ENCODE measurements around the gene MIGA1. TPM values are rescaled to one million over a fixed set of nuclear protein-coding genes. Genes with fewer than 3 reads are reported as not detected.

MIGA1 gene
- total RNA-seq, 4 donors from 2014 or later, result 3.8 to 12.6 (median 7.5) TPM

DNA sequence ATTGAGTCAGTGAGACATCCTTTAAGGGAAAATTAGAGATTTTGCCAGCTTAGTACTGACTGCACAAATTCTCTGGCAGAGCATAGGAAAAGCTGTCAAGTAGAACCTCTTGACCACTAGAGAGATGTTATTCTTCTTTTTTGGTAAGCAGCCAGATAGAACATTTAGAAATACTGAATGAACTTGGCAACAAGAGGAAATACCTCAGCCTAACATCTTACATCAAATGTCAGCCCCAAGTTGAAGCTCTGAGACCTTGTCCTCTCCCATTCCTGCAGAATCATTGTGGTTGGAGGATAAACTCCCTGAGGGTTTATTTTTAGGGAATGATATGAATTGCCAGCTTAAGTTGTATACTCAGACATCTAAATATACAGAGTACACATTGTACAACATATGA is 53.5 kb downstream of the MIGA1 start:
- no peak for DNase-seq
- TF ChIP-seq, protein P1, sequence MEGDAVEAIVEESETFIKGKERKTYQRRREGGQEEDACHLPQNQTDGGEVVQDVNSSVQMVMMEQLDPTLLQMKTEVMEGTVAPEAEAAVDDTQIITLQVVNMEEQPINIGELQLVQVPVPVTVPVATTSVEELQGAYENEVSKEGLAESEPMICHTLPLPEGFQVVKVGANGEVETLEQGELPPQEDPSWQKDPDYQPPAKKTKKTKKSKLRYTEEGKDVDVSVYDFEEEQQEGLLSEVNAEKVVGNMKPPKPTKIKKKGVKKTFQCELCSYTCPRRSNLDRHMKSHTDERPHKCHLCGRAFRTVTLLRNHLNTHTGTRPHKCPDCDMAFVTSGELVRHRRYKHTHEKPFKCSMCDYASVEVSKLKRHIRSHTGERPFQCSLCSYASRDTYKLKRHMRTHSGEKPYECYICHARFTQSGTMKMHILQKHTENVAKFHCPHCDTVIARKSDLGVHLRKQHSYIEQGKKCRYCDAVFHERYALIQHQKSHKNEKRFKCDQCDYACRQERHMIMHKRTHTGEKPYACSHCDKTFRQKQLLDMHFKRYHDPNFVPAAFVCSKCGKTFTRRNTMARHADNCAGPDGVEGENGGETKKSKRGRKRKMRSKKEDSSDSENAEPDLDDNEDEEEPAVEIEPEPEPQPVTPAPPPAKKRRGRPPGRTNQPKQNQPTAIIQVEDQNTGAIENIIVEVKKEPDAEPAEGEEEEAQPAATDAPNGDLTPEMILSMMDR (IDR thresholded peaks at IDR 0.05), result no peak
- TF ChIP-seq POLR2A (IDR thresholded peaks at IDR 0.05), result no peak
- intact Hi-C loops (cut with DNase I), result no loop called here
- Histone ChIP-seq H3K4me1 (peaks cover 0 to 50% (median 14%) of the 10 kb centered on the region in 3 donors), H3K4me3 (no peak overlapping the region), H3K9me3 (no peaks in the 10 kb centered on the region), H3K27me3 (no peaks in the 10 kb centered on the region), H3K36me3 (peaks cover 0 to 12% (median 0%) of the 10 kb centered on the region in 3 donors), H3K27ac (peak overlapping the region in 3 of 4 donors; percentile 77 to 91 (median 86))

DNA sequence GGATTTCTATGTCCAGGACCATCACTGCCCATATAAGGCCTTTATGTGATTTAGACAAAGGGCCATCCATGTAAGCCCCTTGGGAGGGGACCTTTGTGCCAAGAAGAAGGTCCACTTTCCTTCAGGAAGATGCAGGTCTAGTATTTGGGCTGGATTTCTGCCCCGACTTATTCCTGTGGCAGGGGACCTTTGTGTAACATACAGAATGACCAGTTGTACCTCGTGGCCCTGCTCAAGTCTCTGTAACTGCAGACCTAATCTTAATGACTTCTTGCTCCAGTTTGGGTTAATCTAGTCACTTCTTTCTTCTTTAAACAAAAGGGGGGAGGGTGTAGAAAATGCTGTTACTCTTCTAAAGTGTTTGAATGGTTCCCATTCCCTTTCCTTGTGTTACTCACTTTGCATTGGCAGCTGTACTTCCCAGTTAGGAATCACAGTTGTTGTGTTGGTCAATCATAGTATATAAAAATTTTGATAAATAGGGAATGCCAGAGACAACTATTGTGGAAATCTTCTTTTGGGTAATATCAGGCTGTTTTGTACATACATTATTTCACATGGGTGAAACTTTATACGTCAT is 54.2 kb downstream of the MIGA1 start:
- 85 to 91% methylated on average over 3 of the region's 3 CpGs for WGBS, 2 donors

DNA sequence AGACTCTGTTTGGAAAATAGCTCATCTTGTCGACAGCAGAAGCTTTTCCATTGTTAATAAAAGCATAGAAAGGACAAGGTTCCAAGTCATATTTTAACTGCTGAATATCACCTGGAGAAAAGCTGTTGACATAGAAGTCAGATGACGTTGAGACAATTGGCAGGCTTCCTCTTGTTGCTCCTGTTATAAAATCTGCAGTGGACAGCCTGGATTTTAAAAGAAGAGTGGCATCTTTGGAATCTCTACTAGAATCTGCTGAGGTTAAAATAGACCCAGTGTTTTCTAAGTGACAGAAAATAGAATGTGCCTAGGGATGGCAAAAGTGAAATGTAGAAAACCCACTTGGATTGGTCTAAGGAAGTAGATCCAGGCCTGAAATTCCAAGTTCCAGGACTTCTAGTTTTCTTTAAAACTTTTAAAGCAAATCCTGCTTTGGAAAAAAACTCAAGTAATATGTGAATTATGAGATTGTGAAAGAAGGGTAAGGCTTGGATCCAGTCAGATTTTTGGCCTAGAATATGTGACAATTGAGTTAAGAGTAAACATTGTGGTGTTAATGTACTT is 55.4 kb downstream of the MIGA1 start:
- TF ChIP-seq, protein P1 (IDR thresholded peaks at IDR 0.05), result no peak
- TF ChIP-seq POLR2A (IDR thresholded peaks at IDR 0.05), result no peak
- H3K4me1 ChIP-seq, result peaks cover 0 to 50% (median 14%) of the 10 kb centered on the region in 3 donors
- 35 to 50% methylated on average over 2 of the region's 2 CpGs for WGBS, 2 donors

More for the DNA sequence above, 54.2 kb downstream of the MIGA1 start:
- H3K36me3 ChIP-seq, result peaks cover 0 to 12% (median 0%) of the 10 kb centered on the region in 3 donors
- no peaks in the 10 kb centered on the region for H3K9me3 ChIP-seq
- H3K27me3 ChIP-seq, result no peaks in the 10 kb centered on the region
- no peak for DNase-seq
- intact Hi-C loops (cut with DNase I), result no loop called here
- H3K4me1 ChIP-seq, result peaks cover 0 to 50% (median 14%) of the 10 kb centered on the region in 3 donors
- no peak overlapping the region for H3K4me3 ChIP-seq
- H3K27ac ChIP-seq, result peak overlapping the region; percentile 25 to 91 (median 82)
- TF ChIP-seq POLR2A (IDR thresholded peaks at IDR 0.05), result no peak
- TF ChIP-seq, protein P1 (IDR thresholded peaks at IDR 0.05), result no peak

DNA sequence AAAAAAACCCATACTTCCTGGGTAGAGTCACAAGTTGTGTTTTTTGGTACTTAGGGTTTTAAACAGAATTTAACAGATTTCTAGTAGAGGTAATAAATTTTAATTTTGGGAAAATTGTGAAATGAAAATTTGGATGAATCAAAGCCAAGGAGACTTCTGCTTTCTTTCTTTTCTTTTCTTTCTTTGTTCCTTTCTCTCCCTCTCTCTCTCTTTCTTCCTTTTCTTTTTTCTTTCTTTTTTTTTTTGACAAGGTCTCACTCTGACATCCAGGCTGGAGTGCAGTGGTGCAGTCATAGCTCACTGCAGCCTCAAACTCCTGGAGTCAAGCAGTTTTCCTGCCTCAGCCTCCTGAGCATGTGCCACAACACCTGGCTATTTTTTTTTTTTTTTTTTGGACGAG is 62.1 kb downstream of the MIGA1 start:
- TF ChIP-seq, protein P1 (IDR thresholded peaks at IDR 0.05), result no peak
- no peak for TF ChIP-seq POLR2A (IDR thresholded peaks at IDR 0.05)
- no peaks in the 10 kb centered on the region for H3K4me1 ChIP-seq
- H3K4me3 ChIP-seq, result no peak overlapping the region
- DNase-seq, result no peak
- no peaks in the 10 kb centered on the region for H3K9me3 ChIP-seq
- H3K27me3 ChIP-seq, result no peaks in the 10 kb centered on the region
- WGBS, 2 donors, result 20 to 82% methylated on average over 1 of the region's 1 CpG
- intact Hi-C loops (cut with DNase I), result no loop called here
- H3K36me3 ChIP-seq, result peaks cover 0 to 34% (median 4%) of the 10 kb centered on the region in 3 donors
- no peak overlapping the region for H3K27ac ChIP-seq

More for the DNA sequence above, 55.4 kb downstream of the MIGA1 start:
- Histone ChIP-seq H3K27me3 (no peaks in the 10 kb centered on the region), H3K36me3 (peaks cover 0 to 11% (median 0%) of the 10 kb centered on the region in 3 donors), H3K9me3 (no peaks in the 10 kb centered on the region), H3K4me3 (no peak overlapping the region), H3K27ac (peak overlapping the region; percentile 14 to 86 (median 74))
- DNase-seq, result no peak
- intact Hi-C loops (cut with DNase I), result no loop called here

DNA sequence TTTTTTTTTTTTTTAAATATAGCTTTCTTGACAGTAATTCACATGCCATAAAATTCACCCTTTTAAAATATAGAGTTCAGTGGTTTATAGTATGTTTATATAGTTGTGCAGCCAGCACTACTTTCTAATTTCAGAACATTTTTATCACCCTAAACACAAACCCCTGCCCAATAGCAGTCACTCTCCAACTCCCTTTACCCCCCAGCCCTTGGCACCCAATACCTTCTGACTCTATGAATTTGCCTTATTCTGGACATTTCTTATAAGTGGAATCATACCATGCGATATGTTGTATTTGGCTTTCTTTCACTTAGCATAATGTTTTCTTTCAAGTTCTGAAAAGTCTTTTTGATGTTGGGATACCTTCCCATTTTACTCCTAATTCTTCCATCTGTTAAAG is 66.5 kb downstream of the MIGA1 start:
- Histone ChIP-seq H3K27ac (no peak overlapping the region), H3K27me3 (no peaks in the 10 kb centered on the region), H3K4me3 (no peak overlapping the region), H3K4me1 (no peaks in the 10 kb centered on the region), H3K9me3 (no peaks in the 10 kb centered on the region), H3K36me3 (peaks cover 0 to 34% (median 4%) of the 10 kb centered on the region in 3 donors)
- 95 to 96% methylated on average over 1 of the region's 1 CpG for WGBS, 2 donors
- DNase-seq, result no peak
- intact Hi-C loops (cut with DNase I), result no loop called here
- TF ChIP-seq, protein P1 (IDR thresholded peaks at IDR 0.05), result no peak
- no peak for TF ChIP-seq POLR2A (IDR thresholded peaks at IDR 0.05)

Data from esophagus squamous epithelium (tissue), 5 donors.